GM12878 (cell line): ENCODE data around the gene TCERG1L. TPM values are rescaled to one million over a fixed set of nuclear protein-coding genes. Genes with fewer than 3 reads are reported as not detected.

Experiments
- ATAC-seq: fragments of 200-7000 bp; cut with Tn5 transposase; 3 replicates; pipeline ENCODE4 v1.9.1; 2020; ENCODE audit warnings: mild to moderate bottlenecking, moderate library complexity
- BruUV-seq: library from RNA; stranded (reverse); fragments of 400-500 nt; replicated peaks from 2 replicates; lab custom pipeline; 2021; lab: Mats Ljungman, UMichigan
- CTCF ChIA-PET: fragments of 300-600 bp; sonication (Branson Sonifier 250); formaldehyde crosslinking; extraction: SDS; loops from one replicate; lab custom pipeline; 2021; ENCODE audit warnings: inconsistent platforms; lab: Yijun Ruan, JAX
- POLR2A ChIA-PET: fragments of 350-600 bp; formaldehyde crosslinking; extraction: SDS; loops from one replicate; lab custom pipeline; 2021; ENCODE audit warnings: inconsistent platforms; lab: Charles Lee
- RAD21 ChIA-PET: fragments of 300-600 bp; sonication (Branson Sonifier 250); formaldehyde crosslinking; loops from one replicate; lab custom pipeline; 2023; ENCODE audit warnings: antibody characterized with exemption; ENCODE audit not compliant: unreplicated experiment; lab: Charles Lee
- SMC1A ChIA-PET: fragments of 300-600 bp; sonication (Branson Sonifier 250); formaldehyde crosslinking; loops from one replicate; lab custom pipeline; 2023; ENCODE audit not compliant: unreplicated experiment, uncharacterized antibody; lab: Charles Lee
- DNase-seq: peaks from one replicate; pipeline ENCODE4 v3.0.0-alpha.2; 2011; ENCODE audit warnings: low read depth, low spot score
- FAIRE-seq: peaks from 3 replicates; lab custom pipeline; 2011; peaks lifted over from hg19 to GRCh38; lab: Jason Lieb, UNC
- H2AFZ ChIP-seq: 2 replicates; pipeline ENCODE4 v1.6.0; 2011; ENCODE audit warnings: low read depth, low read length, control low read depth; ENCODE audit not compliant: control insufficient read depth
- H3K27ac ChIP-seq: 2 replicates; pipeline ENCODE4 v1.5.1; 2011; ENCODE audit warnings: control low read depth; ENCODE audit not compliant: control insufficient read depth, insufficient read depth
- H3K27me3 ChIP-seq, 2 experiments: replicated peaks in 1 of 2; 2 replicates each; pipeline versions ENCODE4 v1.6.0 to v1.6.1; 2011; ENCODE audit warnings: low read length in 1 of 2; ENCODE audit not compliant: control insufficient read depth in 2 of 2, insufficient read depth in 2 of 2
- H3K36me3 ChIP-seq, 2 experiments: 2 replicates each; pipeline ENCODE4 v1.5.1; 2011; ENCODE audit warnings: low read length in 1 of 2; ENCODE audit not compliant: control insufficient read depth in 2 of 2, insufficient read depth in 2 of 2
- H3K4me1 ChIP-seq: 2 replicates; pipeline ENCODE4 v1.6.1; 2011; ENCODE audit warnings: mild to moderate bottlenecking, low read length, moderate library complexity, mixed read lengths; ENCODE audit not compliant: control insufficient read depth, insufficient read depth
- H3K4me2 ChIP-seq: 2 replicates; pipeline ENCODE4 v1.6.0; 2011; ENCODE audit warnings: control low read depth; ENCODE audit not compliant: control insufficient read depth, insufficient read depth
- H3K4me3 ChIP-seq: fragments of 200-600 bp; sonication (generic); 2 replicates; pipeline ENCODE4 v1.5.1; 2016
- H3K79me2 ChIP-seq: 2 replicates; pipeline ENCODE4 v1.6.0; 2011; ENCODE audit warnings: low read length; ENCODE audit not compliant: control insufficient read depth, insufficient read depth
- H3K9ac ChIP-seq: 2 replicates; pipeline ENCODE4 v1.8.0; 2011; ENCODE audit warnings: low read length, control low read depth, mixed read lengths; ENCODE audit not compliant: control insufficient read depth, insufficient read depth
- H3K9me3 ChIP-seq: replicated peaks from 3 replicates; pipeline ENCODE4 v1.5.1; 2011; ENCODE audit warnings: mild to moderate bottlenecking, low read length; ENCODE audit not compliant: control insufficient read depth, insufficient read depth
- H4K20me1 ChIP-seq: 2 replicates; pipeline ENCODE4 v1.6.0; 2011; ENCODE audit not compliant: control insufficient read depth, insufficient read depth
- ASH2L ChIP-seq: fragments of 300-600, 200-600 bp; sonication (generic); IDR thresholded peaks from 2 replicates; pipeline ENCODE4 v1.6.1; 2017; ENCODE audit warnings: low read depth, mild to moderate bottlenecking, borderline replicate concordance
- DPF2 ChIP-seq: fragments of 450-650 bp; IDR thresholded peaks from 2 replicates; pipeline ENCODE4 v1.6.1; 2017; ENCODE audit warnings: mild to moderate bottlenecking
- FOXK2 ChIP-seq: fragments of 450-650 bp; IDR thresholded peaks from 2 replicates; pipeline ENCODE4 v1.6.1; 2017; ENCODE audit warnings: mild to moderate bottlenecking, moderate library complexity
- GATAD2B ChIP-seq: fragments of 450-650 bp; conservative IDR thresholded peaks from 2 replicates; pipeline ENCODE4 v1.6.1; 2017; ENCODE audit warnings: low read depth, mild to moderate bottlenecking, moderate library complexity
- HCFC1 ChIP-seq: fragments of 150-350 bp; IDR thresholded peaks from 2 replicates; pipeline ENCODE4 v1.6.1; 2014; ENCODE audit warnings: low read length
- IKZF2 ChIP-seq, 2 experiments: fragments of 450-650 bp; IDR thresholded peaks; 2 replicates each; pipeline ENCODE4 v1.6.1; 2017; ENCODE audit warnings: mild to moderate bottlenecking in 2 of 2, moderate library complexity in 2 of 2
- JUNB ChIP-seq: IDR thresholded peaks from 2 replicates; pipeline ENCODE4 v1.6.1; 2016; ENCODE audit warnings: antibody characterized with exemption, mild to moderate bottlenecking
- PML ChIP-seq: IDR thresholded peaks from 2 replicates; pipeline ENCODE4 v1.6.1; 2012; ENCODE audit warnings: low read length, inconsistent platforms
- RAD21 ChIP-seq: IDR thresholded peaks from 2 replicates; pipeline ENCODE4 v1.6.1; 2011; ENCODE audit warnings: mild to moderate bottlenecking, low read depth, low read length, moderate library complexity; ENCODE audit not compliant: insufficient read depth
- RB1 ChIP-seq: fragments of 450-650 bp; formaldehyde crosslinking; IDR thresholded peaks from 2 replicates; pipeline ENCODE4 v1.6.1; 2017; ENCODE audit warnings: mild to moderate bottlenecking, borderline replicate concordance
- WRNIP1 ChIP-seq: IDR thresholded peaks from 2 replicates; pipeline ENCODE4 v1.6.1; 2011; ENCODE audit warnings: low read depth, low read length, improper control_type of control experiment, borderline replicate concordance
- YBX1 ChIP-seq: fragments of 450-650 bp; IDR thresholded peaks from 2 replicates; pipeline ENCODE4 v1.6.1; 2016; ENCODE audit warnings: antibody characterized with exemption
- ZBTB33 ChIP-seq: fragments of 450-650 bp; IDR thresholded peaks from 2 replicates; pipeline ENCODE4 v1.6.1; 2017; ENCODE audit warnings: mild to moderate bottlenecking
- ZNF687 ChIP-seq: fragments of 450-650 bp; IDR thresholded peaks from 2 replicates; pipeline ENCODE4 v1.6.1; 2017; ENCODE audit warnings: mild to moderate bottlenecking, moderate library complexity
- WGBS: methylation state at CpG from one replicate; pipeline ENCODE4 v1.1.6; 2016; ENCODE audit warnings: low lambda C conversion rate; ENCODE audit not compliant: insufficient replicate concordance, insufficient coverage; ENCODE audit errors: missing lambda C conversion rate; 5-methylcytosine and 5-hydroxymethylcytosine counted together
- in situ Hi-C: fragments of 300-500 bp; cut with MboI; formaldehyde crosslinking; loops from 9 replicates; pipeline ENCODE4 v1.14.3; 2018; ENCODE audit warnings: mixed read lengths
- intact Hi-C: fragments of 100-400 bp; cut with micrococcal nuclease; formaldehyde crosslinking; loops from one replicate; pipeline ENCODE4 v1.14.2; 2022; ENCODE audit not compliant: unreplicated experiment
- polyA plus RNA-seq, 11 experiments: library from polyadenylated mRNA; depleted of rRNA in 4 of 11; unstranded in 6 of 11; stranded (reverse) in 5 of 11; fragments of >200 nt; fragmentation: Nextera tagmentation in 4 of 11; fragmentation: Illumina TruSeq in 1 of 11; extraction: Ambion mirVana in 4 of 11; extraction: Trizol in 1 of 11; gene quantifications; 1 replicate in 1 of 11; 2 replicates in 10 of 11; pipeline versions ENCODE4 v1.2.1 to v1.2.3, GENCODE V29; 2011 to 2016; ENCODE audit warnings: inconsistent platforms in 2 of 11, missing spikeins in 2 of 11, low read depth in 1 of 11
- total RNA-seq, 4 experiments: library from RNA; depleted of rRNA in 3 of 4; stranded (reverse); fragments of >200 nt in 3 of 4; fragmentation: Illumina TruSeq in 1 of 4; extraction: Trizol in 1 of 4; gene quantifications; 2 replicates each; pipeline versions ENCODE4 v1.2.1 to v1.2.3, GENCODE V29; 2013 to 2021
- TF ChIP-seq, protein P1 (sequence below): fragments of 150-350 bp; IDR thresholded peaks from 2 replicates; pipeline ENCODE4 v1.6.1; 2016; ENCODE audit warnings: low read depth, low read length

TCERG1L gene
- total and polyA plus RNA-seq, 10 of the 15 experiments (the other 5 are each of a cell fraction or from before 2014, with no cell fraction given): not detected

- TF ChIP-seq, protein P1, sequence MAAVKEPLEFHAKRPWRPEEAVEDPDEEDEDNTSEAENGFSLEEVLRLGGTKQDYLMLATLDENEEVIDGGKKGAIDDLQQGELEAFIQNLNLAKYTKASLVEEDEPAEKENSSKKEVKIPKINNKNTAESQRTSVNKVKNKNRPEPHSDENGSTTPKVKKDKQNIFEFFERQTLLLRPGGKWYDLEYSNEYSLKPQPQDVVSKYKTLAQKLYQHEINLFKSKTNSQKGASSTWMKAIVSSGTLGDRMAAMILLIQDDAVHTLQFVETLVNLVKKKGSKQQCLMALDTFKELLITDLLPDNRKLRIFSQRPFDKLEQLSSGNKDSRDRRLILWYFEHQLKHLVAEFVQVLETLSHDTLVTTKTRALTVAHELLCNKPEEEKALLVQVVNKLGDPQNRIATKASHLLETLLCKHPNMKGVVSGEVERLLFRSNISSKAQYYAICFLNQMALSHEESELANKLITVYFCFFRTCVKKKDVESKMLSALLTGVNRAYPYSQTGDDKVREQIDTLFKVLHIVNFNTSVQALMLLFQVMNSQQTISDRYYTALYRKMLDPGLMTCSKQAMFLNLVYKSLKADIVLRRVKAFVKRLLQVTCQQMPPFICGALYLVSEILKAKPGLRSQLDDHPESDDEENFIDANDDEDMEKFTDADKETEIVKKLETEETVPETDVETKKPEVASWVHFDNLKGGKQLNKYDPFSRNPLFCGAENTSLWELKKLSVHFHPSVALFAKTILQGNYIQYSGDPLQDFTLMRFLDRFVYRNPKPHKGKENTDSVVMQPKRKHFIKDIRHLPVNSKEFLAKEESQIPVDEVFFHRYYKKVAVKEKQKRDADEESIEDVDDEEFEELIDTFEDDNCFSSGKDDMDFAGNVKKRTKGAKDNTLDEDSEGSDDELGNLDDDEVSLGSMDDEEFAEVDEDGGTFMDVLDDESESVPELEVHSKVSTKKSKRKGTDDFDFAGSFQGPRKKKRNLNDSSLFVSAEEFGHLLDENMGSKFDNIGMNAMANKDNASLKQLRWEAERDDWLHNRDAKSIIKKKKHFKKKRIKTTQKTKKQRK: no peak
- TF ChIP-seq IKZF2 (IDR thresholded peaks at IDR 0.05) (no peak), ZBTB33 (no peak)
Observed at GRCh38 chr10:131067690-131068089, 243.8 kb downstream of the TCERG1L start (continued).

- ChIA-PET SMC1A (no interaction called here), POLR2A (no interaction called here), RAD21 (no interaction called here), CTCF (no interaction called here)
- ATAC-seq (no peak), DNase-seq (no peak), FAIRE-seq (no peak)
- Histone ChIP-seq H3K79me2 (no peaks in the 10 kb centered on the region), H3K9ac (no peak overlapping the region), H2AFZ (no peak overlapping the region), H3K36me3 (no peaks in the 10 kb centered on the region), H4K20me1 (no peaks in the 10 kb centered on the region), H3K27me3 (no peaks in the 10 kb centered on the region), H3K4me1 (no peaks in the 10 kb centered on the region), H3K9me3 (no peaks in the 10 kb centered on the region), H3K4me2 (no peak overlapping the region), H3K4me3 (no peak overlapping the region), H3K27ac (no peak overlapping the region)
- BruUV-seq: no TSS peak
- intact Hi-C loops: no loop called here
- WGBS: 4% methylated on average over 5 of the region's 5 CpGs
- in situ Hi-C loops: no loop called here
- TF ChIP-seq YBX1 (no peak), RB1 (no peak), GATAD2B (no peak), ZNF687 (no peak), WRNIP1 (no peak), PML (no peak), DPF2 (no peak), RAD21 (no peak), JUNB (no peak), FOXK2 (no peak), HCFC1 (no peak), ASH2L (no peak)
Observed at GRCh38 chr10:131065673-131066305, 245.7 kb downstream of the TCERG1L start.
